Smooth muscle cell (in vitro differentiated cells): ENCODE results near the gene TMEM62. TPM values are rescaled to one million over a fixed set of nuclear protein-coding genes. Genes with fewer than 3 reads are reported as not detected.

Source experiments
- DNase-seq: peaks from one replicate; lab custom pipeline; 2025; ENCODE audit not compliant: unreplicated experiment; lab: John Stamatoyannopoulos, UW
- H2AFZ ChIP-seq: fragments of 200-600 bp; sonication (generic); 2 replicates; pipeline ENCODE4 v1.6.0; 2016; ENCODE audit warnings: antibody characterized with exemption, low read depth, mild to moderate bottlenecking
- H3F3A ChIP-seq: fragments of 200-600 bp; sonication (generic); 2 replicates; pipeline ENCODE4 v1.6.0; 2017; ENCODE audit warnings: antibody characterized with exemption, low read depth
- H3K27ac ChIP-seq: fragments of 200-600 bp; sonication (generic); 2 replicates; pipeline ENCODE4 v1.5.1; 2016; ENCODE audit warnings: low read depth, mild to moderate bottlenecking
- H3K27me3 ChIP-seq: fragments of 200-600 bp; sonication (generic); 2 replicates; pipeline ENCODE4 v1.6.1; 2016; ENCODE audit warnings: low read depth, mild to moderate bottlenecking
- H3K36me3 ChIP-seq: fragments of 200-600 bp; sonication (generic); 2 replicates; pipeline ENCODE4 v1.5.1; 2016; ENCODE audit warnings: low read depth
- H3K4me1 ChIP-seq: fragments of 200-600 bp; sonication (generic); 2 replicates; pipeline ENCODE4 v1.5.1; 2016; ENCODE audit warnings: low read depth
- H3K4me2 ChIP-seq: fragments of 200-600 bp; sonication (generic); 2 replicates; pipeline ENCODE4 v1.6.0; 2016; ENCODE audit warnings: mild to moderate bottlenecking
- H3K4me3 ChIP-seq: fragments of 200-600 bp; sonication (generic); 2 replicates; pipeline ENCODE4 v1.5.1; 2016; ENCODE audit warnings: mild to moderate bottlenecking
- H3K79me2 ChIP-seq: fragments of 200-600 bp; sonication (generic); 2 replicates; pipeline ENCODE4 v1.6.0; 2016; ENCODE audit warnings: low read depth, mild to moderate bottlenecking
- H3K9ac ChIP-seq: fragments of 200-600 bp; sonication (generic); 2 replicates; pipeline ENCODE4 v1.6.0; 2016; ENCODE audit warnings: low read depth
- H3K9me3 ChIP-seq: fragments of 200-600 bp; sonication (generic); replicated peaks from 2 replicates; pipeline ENCODE4 v1.5.1; 2016; ENCODE audit warnings: low read depth
- H4K20me1 ChIP-seq: fragments of 200-600 bp; sonication (generic); 2 replicates; pipeline ENCODE4 v1.6.0; 2016; ENCODE audit warnings: low read depth
- WGBS: methylation state at CpG from one replicate; pipeline ENCODE4 v1.1.7; 2016; ENCODE audit warnings: low lambda C conversion rate; 5-methylcytosine and 5-hydroxymethylcytosine counted together
- polyA plus RNA-seq: library from polyadenylated mRNA; unstranded; fragments of >200 nt; fragmentation: Nextera tagmentation; extraction: Ambion mirVana; gene quantifications from 2 replicates; pipeline ENCODE4 v1.2.1, GENCODE V29; 2016
- total RNA-seq: library from RNA; depleted of rRNA; stranded (reverse); fragments of >200 nt; gene quantifications from 2 replicates; pipeline ENCODE4 v1.2.3, GENCODE V29; 2014
- TF ChIP-seq, protein P1 (sequence below): fragments of 200-600 bp; sonication (generic); IDR thresholded peaks from 2 replicates; pipeline ENCODE4 v1.5.1; 2017; ENCODE audit warnings: borderline replicate concordance, mild to moderate bottlenecking, antibody characterized with exemption; ENCODE audit not compliant: insufficient read depth, poor library complexity, severe bottlenecking

The TMEM62 gene
- total and polyA plus RNA-seq, 2 experiments from 2014 or later = 3.1 to 12.0 TPM

GRCh38 chr15:43206054-43206453 is 72.7 kb downstream of the TMEM62 start:
- H3K36me3 ChIP-seq = no peaks in the 10 kb centered on the region
- 84% methylated on average over 5 of the region's 5 CpGs for WGBS
- H3K27me3 ChIP-seq = peaks cover 50% of the 10 kb centered on the region
- no peaks in the 10 kb centered on the region for H3K9me3 ChIP-seq
- no peaks in the 10 kb centered on the region for H4K20me1 ChIP-seq
- no peaks in the 10 kb centered on the region for H3K4me1 ChIP-seq
- no peaks in the 10 kb centered on the region for H3K79me2 ChIP-seq
- no peak overlapping the region for H3K4me2 ChIP-seq
- no peak overlapping the region for H2AFZ ChIP-seq
- DNase-seq = no peak
- H3K27ac ChIP-seq = no peak overlapping the region
- no peaks in the 10 kb centered on the region for H3F3A ChIP-seq
- H3K9ac ChIP-seq = no peak overlapping the region
- H3K4me3 ChIP-seq = no peak overlapping the region
- TF ChIP-seq, protein P1, sequence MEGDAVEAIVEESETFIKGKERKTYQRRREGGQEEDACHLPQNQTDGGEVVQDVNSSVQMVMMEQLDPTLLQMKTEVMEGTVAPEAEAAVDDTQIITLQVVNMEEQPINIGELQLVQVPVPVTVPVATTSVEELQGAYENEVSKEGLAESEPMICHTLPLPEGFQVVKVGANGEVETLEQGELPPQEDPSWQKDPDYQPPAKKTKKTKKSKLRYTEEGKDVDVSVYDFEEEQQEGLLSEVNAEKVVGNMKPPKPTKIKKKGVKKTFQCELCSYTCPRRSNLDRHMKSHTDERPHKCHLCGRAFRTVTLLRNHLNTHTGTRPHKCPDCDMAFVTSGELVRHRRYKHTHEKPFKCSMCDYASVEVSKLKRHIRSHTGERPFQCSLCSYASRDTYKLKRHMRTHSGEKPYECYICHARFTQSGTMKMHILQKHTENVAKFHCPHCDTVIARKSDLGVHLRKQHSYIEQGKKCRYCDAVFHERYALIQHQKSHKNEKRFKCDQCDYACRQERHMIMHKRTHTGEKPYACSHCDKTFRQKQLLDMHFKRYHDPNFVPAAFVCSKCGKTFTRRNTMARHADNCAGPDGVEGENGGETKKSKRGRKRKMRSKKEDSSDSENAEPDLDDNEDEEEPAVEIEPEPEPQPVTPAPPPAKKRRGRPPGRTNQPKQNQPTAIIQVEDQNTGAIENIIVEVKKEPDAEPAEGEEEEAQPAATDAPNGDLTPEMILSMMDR = no peak

GRCh38 chr15:43207024-43207423 is 73.6 kb downstream of the TMEM62 start:
- no peaks in the 10 kb centered on the region for H3K9me3 ChIP-seq
- H3K9ac ChIP-seq = no peak overlapping the region
- WGBS = 87% methylated on average over 9 of the region's 9 CpGs
- no peaks in the 10 kb centered on the region for H3K79me2 ChIP-seq
- no peak overlapping the region for H2AFZ ChIP-seq
- H3K4me1 ChIP-seq = no peaks in the 10 kb centered on the region
- no peak for DNase-seq
- H4K20me1 ChIP-seq = no peaks in the 10 kb centered on the region
- peaks cover 50% of the 10 kb centered on the region for H3K27me3 ChIP-seq
- H3K27ac ChIP-seq = no peak overlapping the region
- H3K4me3 ChIP-seq = no peak overlapping the region
- H3K4me2 ChIP-seq = no peak overlapping the region
- H3F3A ChIP-seq = no peaks in the 10 kb centered on the region
- no peaks in the 10 kb centered on the region for H3K36me3 ChIP-seq
- TF ChIP-seq, protein P1 = no peak

DNA sequence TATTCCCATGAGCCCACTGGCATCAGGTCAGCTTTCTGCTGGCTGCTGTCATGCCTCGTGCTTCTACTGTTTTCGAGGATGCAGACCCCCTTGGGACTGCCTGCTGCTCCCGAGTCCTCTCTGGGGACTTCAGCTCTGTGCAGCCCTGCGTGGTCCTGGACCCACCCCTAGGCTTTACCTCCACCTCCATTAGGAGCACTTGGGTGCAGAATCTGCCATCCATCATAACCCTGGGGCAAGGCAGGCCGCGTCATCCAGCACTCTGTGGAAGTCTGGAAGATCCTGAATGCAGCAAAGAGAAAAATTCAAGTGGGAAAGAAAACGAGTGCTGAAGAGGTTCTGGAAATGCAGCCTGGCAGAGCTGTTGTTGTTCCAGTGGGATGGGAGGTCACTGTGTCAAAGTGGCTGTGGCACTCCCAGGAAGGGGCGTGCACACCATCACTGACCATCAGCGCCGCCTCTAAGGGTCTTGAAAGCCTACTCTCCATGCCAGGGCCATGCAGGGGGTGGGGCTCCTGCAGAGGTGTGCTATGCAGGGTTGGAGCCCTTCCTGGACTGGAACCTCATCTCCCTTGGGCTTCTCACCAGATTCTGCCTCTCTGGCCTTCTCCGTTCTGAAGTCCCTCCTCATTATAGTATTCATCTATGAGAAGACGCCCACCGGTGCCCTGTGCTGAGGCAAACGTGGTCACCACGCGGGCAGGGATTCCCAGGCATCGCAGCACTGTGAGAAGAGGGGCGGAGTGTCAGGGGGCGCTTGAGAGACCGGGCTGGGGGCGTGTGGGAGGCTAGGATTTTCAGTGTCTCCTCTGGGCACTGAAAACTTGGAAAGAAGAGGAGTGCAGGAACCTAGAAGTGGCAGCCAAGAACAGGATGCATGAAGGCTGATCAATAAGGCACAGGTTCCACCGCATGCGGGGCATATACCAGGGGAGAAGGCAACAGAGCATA is 74.9 kb downstream of the TMEM62 start:
- no peak for DNase-seq
- H3K4me3 ChIP-seq = no peak overlapping the region
- peaks cover 38% of the 10 kb centered on the region for H3K27me3 ChIP-seq
- H3F3A ChIP-seq = no peaks in the 10 kb centered on the region
- no peak overlapping the region for H2AFZ ChIP-seq
- no peaks in the 10 kb centered on the region for H3K79me2 ChIP-seq
- no peak overlapping the region for H3K4me2 ChIP-seq
- WGBS = 84% methylated on average over 23 of the region's 23 CpGs
- no peak overlapping the region for H3K9ac ChIP-seq
- H3K27ac ChIP-seq = no peak overlapping the region
- TF ChIP-seq, protein P1 = no peak
- no peaks in the 10 kb centered on the region for H3K4me1 ChIP-seq
- H3K9me3 ChIP-seq = no peaks in the 10 kb centered on the region
- no peaks in the 10 kb centered on the region for H3K36me3 ChIP-seq
- H4K20me1 ChIP-seq = no peaks in the 10 kb centered on the region
